Jurkat, Clone E6-1 (cell line): Measurements from ENCODE around the gene MAU2. TPM values are rescaled to one million over a fixed set of nuclear protein-coding genes. Genes with fewer than 3 reads are reported as not detected.

ENCODE experiments used
- DNase-seq: peaks from one replicate; pipeline ENCODE4 v3.0.0-alpha.2; 2011; ENCODE audit warnings: low read depth, low spot score
- H3K4me3 ChIP-seq: 2 replicates; pipeline ENCODE4 v1.5.1; 2011; ENCODE audit warnings: mild to moderate bottlenecking, low read length, control low read depth, moderate library complexity
- polyA plus RNA-seq: library from polyadenylated mRNA; unstranded; fragments of >200 nt; gene quantifications from one replicate; pipeline ENCODE4 v1.2.1, GENCODE V29; 2012; ENCODE audit warnings: missing spikeins; ENCODE audit not compliant: insufficient read length, insufficient read depth

Gene MAU2
- 50.7 TPM for polyA plus RNA-seq

GRCh38 chr19:19320361-19321140, at the start of gene MAU2, which contains the start of gene SUGP1:
Gene MAU2 (plus strand): TSS chr19:19320829. CDS start chr19:19320860, 31 bp downstream.
Gene SUGP1 (minus strand): TSS chr19:19320509. CDS start chr19:19320496, 13 bp downstream.
- peak within 1 kb of the TSS; percentile 96 for H3K4me3 ChIP-seq
- peak; percentile 94 for DNase-seq

- H3K4me3 ChIP-seq, result no peak overlapping the region
- DNase-seq, result no peak
These were observed 48.6 kb upstream of the MAU2 start for GRCh38 chr19:19271828-19272599.

- DNase-seq, result no peak
- no peak overlapping the region for H3K4me3 ChIP-seq
These were observed 46.5 kb upstream of the MAU2 start for GRCh38 chr19:19274146-19274545.

GRCh38 chr19:19274716-19275565, 45.7 kb upstream of the MAU2 start:
- no peak overlapping the region for H3K4me3 ChIP-seq
- DNase-seq, result no peak

- DNase-seq, result no peak
- no peak overlapping the region for H3K4me3 ChIP-seq
These were observed 44.2 kb upstream of the MAU2 start for GRCh38 chr19:19276386-19276785.

GRCh38 chr19:19276851-19277250, 43.8 kb upstream of the MAU2 start:
- DNase-seq, result no peak
- no peak overlapping the region for H3K4me3 ChIP-seq

GRCh38 chr19:19278315-19278714, 42.3 kb upstream of the MAU2 start:
- DNase-seq, result no peak
- H3K4me3 ChIP-seq, result no peak overlapping the region

GRCh38 chr19:19279062-19279612, 41.5 kb upstream of the MAU2 start:
- DNase-seq, result no peak
- no peak overlapping the region for H3K4me3 ChIP-seq

GRCh38 chr19:19279853-19280252, 40.8 kb upstream of the MAU2 start:
- no peak for DNase-seq

GRCh38 chr19:19280561-19280960, 40.1 kb upstream of the MAU2 start:
- DNase-seq, result no peak
- H3K4me3 ChIP-seq, result no peak overlapping the region

More at GRCh38 chr19:19279853-19280252, 40.8 kb upstream of the MAU2 start:
- no peak overlapping the region for H3K4me3 ChIP-seq

GRCh38 chr19:19285686-19286085, 34.9 kb upstream of the MAU2 start:
- DNase-seq, result no peak
- no peak overlapping the region for H3K4me3 ChIP-seq

- no peak for DNase-seq
- no peak overlapping the region for H3K4me3 ChIP-seq
These were observed 28.0 kb upstream of the MAU2 start for GRCh38 chr19:19292607-19293006.

GRCh38 chr19:19294914-19295313, 25.7 kb upstream of the MAU2 start:
- DNase-seq, result no peak
- H3K4me3 ChIP-seq, result no peak overlapping the region

GRCh38 chr19:19296953-19297689, 23.5 kb upstream of the MAU2 start:
- no peak for DNase-seq
- no peak overlapping the region for H3K4me3 ChIP-seq

- H3K4me3 ChIP-seq, result no peak overlapping the region
- no peak for DNase-seq
These were observed 22.9 kb upstream of the MAU2 start for GRCh38 chr19:19297759-19298158.

- no peak overlapping the region for H3K4me3 ChIP-seq
- DNase-seq, result no peak
These were observed 20.0 kb upstream of the MAU2 start for GRCh38 chr19:19300613-19301012.

- no peak overlapping the region for H3K4me3 ChIP-seq
- no peak for DNase-seq
These were observed 17.2 kb upstream of the MAU2 start for GRCh38 chr19:19303411-19303810.

- no peak for DNase-seq
- no peak overlapping the region for H3K4me3 ChIP-seq
These were observed 16.3 kb upstream of the MAU2 start for GRCh38 chr19:19304186-19304965.
